Adrenal gland (tissue), 12 donors: ENCODE data around the gene PLD1. TPM values are rescaled to one million over a fixed set of nuclear protein-coding genes. Genes with fewer than 3 reads are reported as not detected.

ENCODE experiments used
- DNase-seq, 7 donors: peaks; one replicate each; pipeline ENCODE4 v3.0.0-alpha.2; 2019 to 2020
- H3K27ac ChIP-seq, 5 donors: fragments of 200-600 bp; sonication (generic) in 4 of 5; 1 replicate in 3 of 5; 2 replicates in 2 of 5; pipeline versions ENCODE4 v1.5.1 to v1.8.0; 2016 to 2020; ENCODE audit warnings: mild to moderate bottlenecking in 1 of 5
- H3K27me3 ChIP-seq: fragments of 200-600 bp; 2 replicates; pipeline ENCODE4 v1.8.0; 2021
- H3K36me3 ChIP-seq, 2 donors: fragments of 200-600 bp; replicated peaks in 1 of 2; 1 replicate in 1 of 2; 2 replicates in 1 of 2; pipeline versions ENCODE4 v1.5.1 to v1.8.0; 2018 to 2022
- H3K4me1 ChIP-seq, 2 donors: fragments of 200-600 bp; replicated peaks in 1 of 2; 1 replicate in 1 of 2; 2 replicates in 1 of 2; pipeline versions ENCODE4 v1.5.1 to v1.8.0; 2018 to 2021
- H3K4me3 ChIP-seq, 4 donors: fragments of 200-600 bp; sonication (generic) in 3 of 4; one replicate each; pipeline ENCODE4 v1.5.1; 2016 to 2018
- H3K9me3 ChIP-seq, 3 donors: fragments of 200-600 bp; sonication (generic) in 1 of 3; replicated peaks in 1 of 3; 1 replicate in 2 of 3; 2 replicates in 1 of 3; pipeline versions ENCODE4 v1.5.1 to v1.8.0; 2016 to 2021
- CTCF ChIP-seq, 6 experiments: fragments of 450-650 bp in 4 of 6; fragments of 200-600 bp in 2 of 6; sonication (generic) in 1 of 6; IDR thresholded peaks; 1 replicate in 5 of 6; 2 replicates in 1 of 6; pipeline versions ENCODE4 v1.5.1 to v1.8.0; 2016 to 2021; ENCODE audit warnings: antibody characterized with exemption in 6 of 6, mild to moderate bottlenecking in 2 of 6, moderate library complexity in 1 of 6
- POLR2A ChIP-seq, 2 donors: fragments of 450-650 bp; IDR thresholded peaks; one replicate each; pipeline ENCODE4 v1.6.1; 2017; ENCODE audit warnings: antibody characterized with exemption in 2 of 2, mild to moderate bottlenecking in 2 of 2, moderate library complexity in 1 of 2
- WGBS, 4 donors: extraction: QIAGEN DNeasy Blood & Tissue Kit in 2 of 4; methylation state at CpG; one replicate each; pipeline versions ENCODE4 v1.1.5 to v1.1.7; 2013 to 2017; 5-methylcytosine and 5-hydroxymethylcytosine counted together
- intact Hi-C, 2 donors: fragments of 100-400 bp; cut with DNase I; formaldehyde crosslinking; loops; one replicate each; pipeline versions ENCODE4 v1.14.1 to v1.15.0; 2022 to 2023
- polyA plus RNA-seq, 3 donors: library from polyadenylated mRNA; stranded (reverse); fragments of 200-250 nt in 2 of 3; fragments of 350-450 nt in 1 of 3; fragmentation: Illumina TruSeq in 1 of 3; extraction: RNeasy Lipid Tissue Mini Kit (QIAGEN cat#74804) in 1 of 3; gene quantifications; one replicate each; pipeline ENCODE4 v1.2.3, GENCODE V29; 2013 to 2014
- total RNA-seq, 9 donors: library from RNA; depleted of rRNA in 4 of 9; stranded (reverse); fragments of >200 nt in 4 of 9; fragments of 120-200 nt in 1 of 9; fragmentation: NEBNext Ultra II Directional in 1 of 9; extraction: Animal tissue kit (Norgen Biotek cat#: 25700) in 1 of 9; gene quantifications; one replicate each; pipeline versions ENCODE4 v1.1.0 to v1.2.4, GENCODE V29; 2013 to 2023
- donor health status: healthy with polysubstance abuse.
- donor health status: Bipolar disorder and iron deficiency.
- donor health status: DM: yes; HTN: yes; CAD: no.
- donor health status: DM: no; HTN: no; CAD: no.
- donor health status: DM: no; HTN: no; CAD: no.
- donor health status: DM: yes; HTN: yes; CAD: no.

Gene PLD1
- total and polyA plus RNA-seq, 12 donors: 25.7 to 178 (median 94.5) TPM

- Histone ChIP-seq H3K9me3 (no peaks in the 10 kb centered on the region), H3K4me3 (no peak overlapping the region), H3K27ac (peak overlapping the region in 1 of 5 donors; percentile 73), H3K36me3 (no peaks in the 10 kb centered on the region), H3K4me1 (peaks cover 2 to 41% of the 10 kb centered on the region in 2 donors), H3K27me3 (no peaks in the 10 kb centered on the region)
- intact Hi-C loops: no loop called here
- WGBS, 4 donors: 80 to 90% (median 87%) methylated on average over 2 of the region's 2 CpGs
- TF ChIP-seq CTCF (IDR thresholded peaks at IDR 0.05) (no peak), POLR2A (IDR thresholded peaks at IDR 0.05) (no peak)
- no peak for DNase-seq
Measured at GRCh38 chr3:171839270-171839669, 29.0 kb upstream of the PLD1 start.

GRCh38 chr3:171838218-171838720, 28.0 kb upstream of the PLD1 start:
- Histone ChIP-seq H3K9me3 (no peaks in the 10 kb centered on the region), H3K36me3 (no peaks in the 10 kb centered on the region), H3K4me3 (peak overlapping the region in 1 of 4 donors; percentile 29), H3K27ac (peak overlapping the region in 4 of 5 donors; percentile 25 to 73 (median 60)), H3K27me3 (no peaks in the 10 kb centered on the region), H3K4me1 (peaks cover 6 to 50% of the 10 kb centered on the region in 2 donors)
- 3 to 8% (median 6%) methylated on average over 6 of the region's 6 CpGs for WGBS, 4 donors
- intact Hi-C loops: no loop called here
- peak; percentile 50 to 89 (median 74) for DNase-seq
- TF ChIP-seq POLR2A (IDR thresholded peaks at IDR 0.05) (no peak), CTCF (IDR thresholded peaks at IDR 0.05) (peak in 5 of 6 experiments; percentile 14 to 50 (median 39))

GRCh38 chr3:171837698-171838097, 27.4 kb upstream of the PLD1 start:
- H3K36me3 ChIP-seq: no peaks in the 10 kb centered on the region
- H3K9me3 ChIP-seq: no peaks in the 10 kb centered on the region
- H3K4me3 ChIP-seq: no peak overlapping the region
- intact Hi-C loops: no loop called here
- DNase-seq: no peak
- H3K27ac ChIP-seq: peak overlapping the region in 4 of 5 donors; percentile 6 to 73 (median 60)
- no peaks in the 10 kb centered on the region for H3K27me3 ChIP-seq
- H3K4me1 ChIP-seq: peaks cover 6 to 50% of the 10 kb centered on the region in 2 donors
- TF ChIP-seq CTCF (IDR thresholded peaks at IDR 0.05) (no peak), POLR2A (IDR thresholded peaks at IDR 0.05) (no peak)

GRCh38 chr3:171836855-171837254, 26.6 kb upstream of the PLD1 start:
- 91 to 97% (median 94%) methylated on average over 3 of the region's 3 CpGs for WGBS, 4 donors
- Histone ChIP-seq H3K36me3 (no peaks in the 10 kb centered on the region), H3K4me3 (no peak overlapping the region), H3K27me3 (no peaks in the 10 kb centered on the region), H3K9me3 (no peaks in the 10 kb centered on the region), H3K4me1 (peaks cover 6 to 52% of the 10 kb centered on the region in 2 donors), H3K27ac (no peak overlapping the region)
- no peak for DNase-seq
- TF ChIP-seq CTCF (IDR thresholded peaks at IDR 0.05): no peak
- no peak for TF ChIP-seq POLR2A (IDR thresholded peaks at IDR 0.05)
- intact Hi-C loops: no loop called here
